ENCODE data around the gene MAP2K5. TPM values are rescaled to one million over a fixed set of nuclear protein-coding genes. Genes with fewer than 3 reads are reported as not detected.

Gene MAP2K5
- total and polyA plus RNA-seq, 9 of the 15 experiments (the other 6 are each of a cell fraction or from before 2014, with no cell fraction given), result 0.41 to 16.5 (median 7.5) TPM

DNA sequence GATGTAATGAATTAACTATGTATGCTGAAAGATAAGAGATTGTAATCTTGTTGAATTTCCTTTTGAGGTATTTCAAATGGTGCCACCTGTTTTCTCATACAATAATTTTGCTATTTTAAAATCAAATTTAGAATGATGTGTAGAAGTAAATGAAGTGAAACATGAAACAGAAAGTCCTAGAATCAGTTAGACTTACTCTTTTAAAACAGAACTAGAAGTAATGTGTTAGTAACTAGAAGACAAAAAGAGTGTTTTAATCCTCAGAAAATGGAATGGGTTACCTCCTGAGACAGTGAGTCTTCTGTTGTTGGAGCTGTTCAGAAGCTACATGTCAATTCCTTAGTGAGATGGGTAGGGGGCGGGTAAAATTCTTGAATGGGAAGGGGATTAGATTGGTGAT is 8.1 kb upstream of the MAP2K5 start (continued):
- TF ChIP-seq, protein P1, sequence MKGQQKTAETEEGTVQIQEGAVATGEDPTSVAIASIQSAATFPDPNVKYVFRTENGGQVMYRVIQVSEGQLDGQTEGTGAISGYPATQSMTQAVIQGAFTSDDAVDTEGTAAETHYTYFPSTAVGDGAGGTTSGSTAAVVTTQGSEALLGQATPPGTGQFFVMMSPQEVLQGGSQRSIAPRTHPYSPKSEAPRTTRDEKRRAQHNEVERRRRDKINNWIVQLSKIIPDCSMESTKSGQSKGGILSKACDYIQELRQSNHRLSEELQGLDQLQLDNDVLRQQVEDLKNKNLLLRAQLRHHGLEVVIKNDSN (CRISPR knock-in tag; IDR thresholded peaks at IDR 0.05), result no peak
- TF ChIP-seq, protein P2, sequence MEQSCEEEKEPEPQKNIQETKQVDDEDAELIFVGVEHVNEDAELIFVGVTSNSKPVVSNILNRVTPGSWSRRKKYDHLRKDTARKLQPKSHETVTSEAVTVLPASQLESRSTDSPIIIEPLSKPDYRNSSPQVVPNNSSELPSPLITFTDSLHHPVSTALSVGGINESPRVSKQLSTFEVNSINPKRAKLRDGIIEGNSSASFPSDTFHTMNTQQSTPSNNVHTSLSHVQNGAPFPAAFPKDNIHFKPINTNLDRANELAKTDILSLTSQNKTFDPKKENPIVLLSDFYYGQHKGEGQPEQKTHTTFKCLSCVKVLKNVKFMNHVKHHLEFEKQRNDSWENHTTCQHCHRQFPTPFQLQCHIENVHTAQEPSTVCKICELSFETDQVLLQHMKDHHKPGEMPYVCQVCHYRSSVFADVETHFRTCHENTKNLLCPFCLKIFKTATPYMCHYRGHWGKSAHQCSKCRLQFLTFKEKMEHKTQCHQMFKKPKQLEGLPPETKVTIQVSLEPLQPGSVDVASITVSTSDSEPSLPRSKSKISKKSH (CRISPR knock-in tag; IDR thresholded peaks at IDR 0.05), result no peak
- no peak for TF ChIP-seq ZNF408 (CRISPR knock-in tag; IDR thresholded peaks at IDR 0.05; ENCODE audit: low read depth)
- no peak for TF ChIP-seq SP1 (CRISPR knock-in tag; IDR thresholded peaks at IDR 0.05)
- TF ChIP-seq FOXK2 (conservative IDR thresholded peaks at IDR 0.05 in 1 of 2, IDR thresholded peaks at IDR 0.05 in 1 of 2; ENCODE audit: low read depth in 2 of 2), result no peak
- TF ChIP-seq CAMTA2 (CRISPR knock-in tag; conservative IDR thresholded peaks at IDR 0.05), result no peak

DNA sequence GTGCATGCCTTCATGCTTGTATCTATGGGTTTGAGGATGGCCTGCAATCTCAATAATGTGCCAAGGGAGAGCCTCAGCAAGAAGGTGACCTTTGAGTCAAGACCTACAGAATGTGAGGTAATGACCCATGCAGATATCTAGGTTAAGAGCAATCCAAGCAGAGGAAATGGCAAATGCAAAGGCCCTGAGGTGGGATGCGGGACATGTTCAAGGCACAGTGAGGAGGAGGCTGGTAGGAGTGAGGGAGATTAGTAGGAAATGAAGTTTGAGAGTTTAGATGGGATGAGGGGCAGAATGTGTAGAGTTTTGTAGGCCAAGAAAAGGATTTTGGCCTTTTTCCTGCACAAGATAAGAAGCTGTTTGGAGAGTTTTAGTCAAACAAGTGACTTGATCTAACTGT is 4.7 kb upstream of the MAP2K5 start:
- BruUV-seq (replicated peaks), result no TSS peak
- in situ Hi-C loops (cut with MboI) (no loop called here), intact Hi-C loops (cut with micrococcal nuclease) (no loop called here)
- Histone ChIP-seq H3K9ac (ENCODE audit: insufficient read depth in 1 of 2, low read depth in 2 of 2, low read length in 2 of 2) (no peak overlapping the region), H3K4me2 (ENCODE audit: insufficient read depth, low read length) (no peak overlapping the region), H3K4me1 (replicated peaks in 1 of 2; ENCODE audit: control insufficient read depth in 2 of 2, insufficient read depth in 2 of 2, low read length in 2 of 2) (peaks cover 0 to 3% of the 10 kb centered on the region in 2 experiments; a peak in 3 of 5 replicates), H3K9me1 (ENCODE audit: control insufficient read depth, insufficient read depth, low read length) (no peaks in the 10 kb centered on the region), H2AFZ (ENCODE audit: low read depth, low read length) (no peak overlapping the region), H3K27me3 (ENCODE audit: control insufficient read depth in 2 of 2, insufficient read depth in 2 of 2, low read length in 2 of 2) (no peaks in the 10 kb centered on the region), H3K4me3 (no peak overlapping the region), H3K9me3 (replicated peaks; ENCODE audit: control insufficient read depth, insufficient read depth, low read depth, low read length) (no peaks in the 10 kb centered on the region), H3K79me2 (ENCODE audit: control insufficient read depth, insufficient read depth, low read length) (peaks cover 13% of the 10 kb centered on the region), H4K20me1 (replicated peaks; ENCODE audit: control insufficient read depth, insufficient read depth, low read length) (no peaks in the 10 kb centered on the region), H3K27ac (ENCODE audit: extremely low read depth, low read depth, low read length) (no peak overlapping the region), H3K36me3 (ENCODE audit: control insufficient read depth, insufficient read depth, low read length) (no peaks in the 10 kb centered on the region)
- DNase-seq (ENCODE audit: extremely low read depth in 1 of 4, low spot score in 3 of 4) (no peak), ATAC-seq (no peak), FAIRE-seq (no peak)
- WGBS (ENCODE audit: insufficient coverage, low coverage, missing lambda C conversion rate), result 100% methylated on average over 1 of the region's 1 CpG
- ChIA-PET POLR2A (interaction anchor here (0.6 to 1.2 kb wide), 3 partner anchors 11 to 16 kb away, joined by 3 read pairs; no protein-coding TSS in a partner anchor), CTCF (ENCODE audit: low intra/inter-chr PET ratio) (no interaction called here)
- 0 out of 2 replicates have a peak, but pooled peaks have one; percentile 12 for TF ChIP-seq BCOR (IDR thresholded peaks at IDR 0.05)
- no peak for TF ChIP-seq MTA3 (IDR thresholded peaks at IDR 0.05; ENCODE audit: borderline replicate concordance)
- no peak for TF ChIP-seq TCF3 (CRISPR knock-in tag; IDR thresholded peaks at IDR 0.05)
- TF ChIP-seq, protein P3, sequence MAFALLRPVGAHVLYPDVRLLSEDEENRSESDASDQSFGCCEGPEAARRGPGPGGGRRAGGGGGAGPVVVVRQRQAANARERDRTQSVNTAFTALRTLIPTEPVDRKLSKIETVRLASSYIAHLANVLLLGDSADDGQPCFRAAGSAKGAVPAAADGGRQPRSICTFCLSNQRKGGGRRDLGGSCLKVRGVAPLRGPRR (CRISPR knock-in tag; IDR thresholded peaks at IDR 0.05), result no peak
- TF ChIP-seq, protein P4, sequence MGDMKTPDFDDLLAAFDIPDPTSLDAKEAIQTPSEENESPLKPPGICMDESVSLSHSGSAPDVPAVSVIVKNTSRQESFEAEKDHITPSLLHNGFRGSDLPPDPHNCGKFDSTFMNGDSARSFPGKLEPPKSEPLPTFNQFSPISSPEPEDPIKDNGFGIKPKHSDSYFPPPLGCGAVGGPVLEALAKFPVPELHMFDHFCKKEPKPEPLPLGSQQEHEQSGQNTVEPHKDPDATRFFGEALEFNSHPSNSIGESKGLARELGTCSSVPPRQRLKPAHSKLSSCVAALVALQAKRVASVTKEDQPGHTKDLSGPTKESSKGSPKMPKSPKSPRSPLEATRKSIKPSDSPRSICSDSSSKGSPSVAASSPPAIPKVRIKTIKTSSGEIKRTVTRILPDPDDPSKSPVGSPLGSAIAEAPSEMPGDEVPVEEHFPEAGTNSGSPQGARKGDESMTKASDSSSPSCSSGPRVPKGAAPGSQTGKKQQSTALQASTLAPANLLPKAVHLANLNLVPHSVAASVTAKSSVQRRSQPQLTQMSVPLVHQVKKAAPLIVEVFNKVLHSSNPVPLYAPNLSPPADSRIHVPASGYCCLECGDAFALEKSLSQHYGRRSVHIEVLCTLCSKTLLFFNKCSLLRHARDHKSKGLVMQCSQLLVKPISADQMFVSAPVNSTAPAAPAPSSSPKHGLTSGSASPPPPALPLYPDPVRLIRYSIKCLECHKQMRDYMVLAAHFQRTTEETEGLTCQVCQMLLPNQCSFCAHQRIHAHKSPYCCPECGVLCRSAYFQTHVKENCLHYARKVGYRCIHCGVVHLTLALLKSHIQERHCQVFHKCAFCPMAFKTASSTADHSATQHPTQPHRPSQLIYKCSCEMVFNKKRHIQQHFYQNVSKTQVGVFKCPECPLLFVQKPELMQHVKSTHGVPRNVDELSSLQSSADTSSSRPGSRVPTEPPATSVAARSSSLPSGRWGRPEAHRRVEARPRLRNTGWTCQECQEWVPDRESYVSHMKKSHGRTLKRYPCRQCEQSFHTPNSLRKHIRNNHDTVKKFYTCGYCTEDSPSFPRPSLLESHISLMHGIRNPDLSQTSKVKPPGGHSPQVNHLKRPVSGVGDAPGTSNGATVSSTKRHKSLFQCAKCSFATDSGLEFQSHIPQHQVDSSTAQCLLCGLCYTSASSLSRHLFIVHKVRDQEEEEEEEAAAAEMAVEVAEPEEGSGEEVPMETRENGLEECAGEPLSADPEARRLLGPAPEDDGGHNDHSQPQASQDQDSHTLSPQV (IDR thresholded peaks at IDR 0.05), result no peak
